ENCODE measurements around the gene CEP97. TPM values are rescaled to one million over a fixed set of nuclear protein-coding genes. Genes with fewer than 3 reads are reported as not detected.
"Not testable (repeated sequence)": the region's sequence is repeated elsewhere in the genome, so short reads cannot be mapped to it uniquely, and the experiment has no call there.

CEP97 gene
- total and polyA plus RNA-seq, 2 donors (not counting 1 experiment from before 2014, with no cell fraction given) = 2.1 to 15.4 TPM

DNA sequence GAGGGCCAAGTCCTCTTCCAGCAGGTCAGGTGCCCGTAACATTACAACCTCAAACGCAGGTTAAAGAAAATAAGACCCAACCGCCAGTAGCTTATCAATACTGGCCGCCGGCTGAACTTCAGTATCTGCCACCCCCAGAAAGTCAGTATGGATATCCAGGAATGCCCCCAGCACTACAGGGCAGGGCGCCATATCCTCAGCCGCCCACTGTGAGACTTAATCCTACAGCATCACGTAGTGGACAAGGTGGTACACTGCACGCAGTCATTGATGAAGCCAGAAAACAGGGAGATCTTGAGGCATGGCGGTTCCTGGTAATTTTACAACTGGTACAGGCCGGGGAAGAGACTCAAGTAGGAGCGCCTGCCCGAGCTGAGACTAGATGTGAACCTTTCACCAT lies 30.9 kb upstream of the CEP97 start:
- H3K9me3 ChIP-seq (ENCODE audit: control extremely low read depth in 1 of 3, control insufficient read depth in 2 of 3, insufficient read depth in 1 of 3, low read length in 2 of 3); H4K20me1 ChIP-seq (ENCODE audit: control insufficient read depth, insufficient read depth, low read length, poor library complexity, severe bottlenecking); intact Hi-C loops (cut with micrococcal nuclease); H3K27ac ChIP-seq (ENCODE audit: low read length in 2 of 2); H3K79me2 ChIP-seq (ENCODE audit: control insufficient read depth, insufficient read depth, low read length); POLR2A ChIA-PET; H3K27me3 ChIP-seq (replicated peaks in 1 of 4; ENCODE audit: control extremely low read depth in 1 of 4, control insufficient read depth in 3 of 4, insufficient read depth in 4 of 4, low read length in 3 of 4); H3K4me2 ChIP-seq (replicated peaks; ENCODE audit: low read depth, low read length, poor library complexity, severe bottlenecking); H3K4me3 Mint-ChIP-seq; H2AFZ ChIP-seq (ENCODE audit: insufficient read depth, low read depth, low read length, poor library complexity, severe bottlenecking); H3K4me1 Mint-ChIP-seq; H3K9me3 Mint-ChIP-seq (ENCODE audit: insufficient read depth); H3K4me3 ChIP-seq (ENCODE audit: control extremely low read depth in 1 of 5, extremely low read depth in 1 of 5, insufficient read depth in 1 of 5, low read depth in 2 of 5, low read length in 4 of 5); H3K36me3 ChIP-seq (replicated peaks in 1 of 2; ENCODE audit: control extremely low read depth in 1 of 2, control insufficient read depth in 1 of 2, extremely low read depth in 1 of 2, insufficient read depth in 2 of 2, low read length in 1 of 2); H3K27ac Mint-ChIP-seq; H3K4me1 ChIP-seq (ENCODE audit: control insufficient read depth in 2 of 2, insufficient read depth in 2 of 2, low read length in 2 of 2); H3K9ac ChIP-seq (ENCODE audit: low read length); H3K27me3 Mint-ChIP-seq: not testable (repeated sequence)
- DNase-seq (peak; percentile 50), ATAC-seq (ENCODE audit: low read depth) (peak; percentile 89)
- TF ChIP-seq, protein P1, sequence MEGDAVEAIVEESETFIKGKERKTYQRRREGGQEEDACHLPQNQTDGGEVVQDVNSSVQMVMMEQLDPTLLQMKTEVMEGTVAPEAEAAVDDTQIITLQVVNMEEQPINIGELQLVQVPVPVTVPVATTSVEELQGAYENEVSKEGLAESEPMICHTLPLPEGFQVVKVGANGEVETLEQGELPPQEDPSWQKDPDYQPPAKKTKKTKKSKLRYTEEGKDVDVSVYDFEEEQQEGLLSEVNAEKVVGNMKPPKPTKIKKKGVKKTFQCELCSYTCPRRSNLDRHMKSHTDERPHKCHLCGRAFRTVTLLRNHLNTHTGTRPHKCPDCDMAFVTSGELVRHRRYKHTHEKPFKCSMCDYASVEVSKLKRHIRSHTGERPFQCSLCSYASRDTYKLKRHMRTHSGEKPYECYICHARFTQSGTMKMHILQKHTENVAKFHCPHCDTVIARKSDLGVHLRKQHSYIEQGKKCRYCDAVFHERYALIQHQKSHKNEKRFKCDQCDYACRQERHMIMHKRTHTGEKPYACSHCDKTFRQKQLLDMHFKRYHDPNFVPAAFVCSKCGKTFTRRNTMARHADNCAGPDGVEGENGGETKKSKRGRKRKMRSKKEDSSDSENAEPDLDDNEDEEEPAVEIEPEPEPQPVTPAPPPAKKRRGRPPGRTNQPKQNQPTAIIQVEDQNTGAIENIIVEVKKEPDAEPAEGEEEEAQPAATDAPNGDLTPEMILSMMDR (IDR thresholded peaks at IDR 0.05) = peak; percentile 55
- CTCF ChIA-PET = interaction anchor here (1.1 kb wide), 1 partner anchor 9 kb away, joined by 5 read pairs; no protein-coding TSS in a partner anchor
- 90% methylated on average over 9 of the region's 13 CpGs for WGBS (ENCODE audit: insufficient coverage)

DNA sequence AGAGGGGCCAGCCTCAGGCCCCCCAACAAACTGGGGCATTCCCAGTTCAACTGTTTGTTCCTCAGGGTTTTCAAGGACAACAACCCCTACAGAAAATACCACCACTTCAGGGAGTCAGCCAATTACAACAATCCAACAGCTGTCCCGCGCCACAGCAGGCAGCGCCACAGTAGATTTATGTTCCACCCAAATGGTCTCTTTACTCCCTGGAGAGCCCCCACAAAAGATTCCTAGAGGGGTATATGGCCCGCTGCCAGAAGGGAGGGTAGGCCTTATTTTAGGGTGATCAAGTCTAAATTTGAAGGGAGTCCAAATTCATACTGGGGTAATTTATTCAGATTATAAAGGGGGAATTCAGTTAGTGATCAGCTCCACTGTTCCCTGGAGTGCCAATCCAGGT lies 29.6 kb upstream of the CEP97 start:
- H2AFZ ChIP-seq (ENCODE audit: insufficient read depth, low read depth, low read length, poor library complexity, severe bottlenecking); ATAC-seq (ENCODE audit: low read depth); H3K4me2 ChIP-seq (replicated peaks; ENCODE audit: low read depth, low read length, poor library complexity, severe bottlenecking); H4K20me1 ChIP-seq (ENCODE audit: control insufficient read depth, insufficient read depth, low read length, poor library complexity, severe bottlenecking); H3K9me3 ChIP-seq (ENCODE audit: control extremely low read depth in 1 of 3, control insufficient read depth in 2 of 3, insufficient read depth in 1 of 3, low read length in 2 of 3); H3K4me1 ChIP-seq (ENCODE audit: control insufficient read depth in 2 of 2, insufficient read depth in 2 of 2, low read length in 2 of 2); H3K27me3 Mint-ChIP-seq; H3K27ac ChIP-seq (ENCODE audit: low read length in 2 of 2); H3K79me2 ChIP-seq (ENCODE audit: control insufficient read depth, insufficient read depth, low read length); H3K27me3 ChIP-seq (replicated peaks in 1 of 4; ENCODE audit: control extremely low read depth in 1 of 4, control insufficient read depth in 3 of 4, insufficient read depth in 4 of 4, low read length in 3 of 4); H3K9me3 Mint-ChIP-seq (ENCODE audit: insufficient read depth); H3K27ac Mint-ChIP-seq; H3K36me3 ChIP-seq (replicated peaks in 1 of 2; ENCODE audit: control extremely low read depth in 1 of 2, control insufficient read depth in 1 of 2, extremely low read depth in 1 of 2, insufficient read depth in 2 of 2, low read length in 1 of 2); H3K9ac ChIP-seq (ENCODE audit: low read length); H3K4me1 Mint-ChIP-seq; H3K4me3 Mint-ChIP-seq; POLR2A ChIA-PET; DNase-seq; H3K4me3 ChIP-seq (ENCODE audit: control extremely low read depth in 1 of 5, extremely low read depth in 1 of 5, insufficient read depth in 1 of 5, low read depth in 2 of 5, low read length in 4 of 5): not testable (repeated sequence)
- intact Hi-C loops (cut with micrococcal nuclease) = loop anchor here (1.0 to 2.0 kb wide), 2 partner anchors 84 to 108 kb away; partner anchors contain the start of gene NXPE3
- WGBS (ENCODE audit: insufficient coverage) = no CpG with 5 or more reads among the region's 4 CpGs
- CTCF ChIA-PET = interaction anchor here (1.7 to 2.5 kb wide), 2 partner anchors 108 to 530 kb away, joined by 8 to 12 read pairs; no protein-coding TSS in a partner anchor

Data from B cell (primary cell).